RWPE2 (cell line): ENCODE measurements around the gene ELFN2.

Experiments
- ATAC-seq: fragments of 200-7000 bp; cut with Tn5 transposase; 3 replicates; pipeline ENCODE4 v1.9.1; 2021; ENCODE audit warnings: low read depth
- DNase-seq: peaks from one replicate; pipeline ENCODE4 v3.0.0-alpha.2; 2020; ENCODE audit warnings: low spot score
- H3K27ac ChIP-seq: fragments of 450-650 bp; 2 replicates; pipeline ENCODE4 v1.5.1; 2017; ENCODE audit warnings: mild to moderate bottlenecking; ENCODE audit not compliant: poor library complexity, severe bottlenecking
- H3K27me3 ChIP-seq: fragments of 250-450 bp; sonication (Bioruptor Pico); 2 replicates; pipeline ENCODE4 v1.5.1; 2021; ENCODE audit warnings: mild to moderate bottlenecking, moderate library complexity; ENCODE audit not compliant: insufficient read depth, poor library complexity, severe bottlenecking
- H3K36me3 ChIP-seq: fragments of 250-450 bp; sonication (Bioruptor Pico); 2 replicates; pipeline ENCODE4 v1.5.1; 2020; ENCODE audit warnings: low read depth, mild to moderate bottlenecking, moderate library complexity
- H3K4me1 ChIP-seq: fragments of 250-450 bp; sonication (Bioruptor Pico); 2 replicates; pipeline ENCODE4 v1.5.1; 2021; ENCODE audit warnings: mild to moderate bottlenecking, moderate library complexity; ENCODE audit not compliant: insufficient read depth, poor library complexity, severe bottlenecking
- H3K4me3 ChIP-seq: fragments of 250-450 bp; sonication (Bioruptor Pico); 2 replicates; pipeline ENCODE4 v1.5.1; 2021; ENCODE audit warnings: mild to moderate bottlenecking, moderate library complexity; ENCODE audit not compliant: severe bottlenecking
- H3K9me3 ChIP-seq: fragments of 250-450 bp; sonication (Bioruptor Pico); 2 replicates; pipeline ENCODE4 v1.5.1; 2021; ENCODE audit warnings: mild to moderate bottlenecking, moderate library complexity; ENCODE audit not compliant: severe bottlenecking
- CTCF ChIP-seq: fragments of 450-650 bp; IDR thresholded peaks from one replicate; pipeline ENCODE4 v1.5.1; 2017; ENCODE audit warnings: mild to moderate bottlenecking, moderate library complexity; ENCODE audit not compliant: poor library complexity, severe bottlenecking

ELFN2 gene

DNA sequence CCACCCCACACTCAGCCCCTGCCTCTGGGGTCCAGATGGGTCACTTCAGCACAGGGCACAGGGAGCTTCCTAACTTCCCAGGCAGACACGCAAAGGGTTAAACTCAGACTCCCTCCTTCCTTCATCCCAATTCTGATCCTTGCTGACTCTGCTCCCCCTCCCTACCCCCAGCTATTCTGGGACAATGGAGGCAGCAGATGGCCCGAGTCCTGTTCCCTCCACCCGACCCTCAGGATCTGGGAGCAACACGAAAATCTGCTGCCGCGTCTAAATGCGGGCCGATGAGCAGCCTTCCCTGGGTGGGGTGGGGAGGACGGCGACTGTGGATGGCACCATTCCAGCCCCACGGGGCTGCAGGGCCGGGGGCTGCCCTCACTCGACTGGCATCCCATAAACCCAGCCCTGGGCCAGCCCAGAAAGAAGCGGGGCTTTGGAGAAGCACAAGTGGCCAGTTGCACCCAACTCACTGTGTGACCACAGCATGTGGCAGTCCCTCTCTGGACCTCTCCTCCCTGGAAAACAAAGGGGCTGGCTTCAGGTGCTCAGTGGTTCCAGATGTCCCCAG, 40.2 kb upstream of the ELFN2 start:
- Histone ChIP-seq H3K27me3 (no peaks in the 10 kb centered on the region), H3K4me1 (no peaks in the 10 kb centered on the region), H3K36me3 (no peaks in the 10 kb centered on the region), H3K9me3 (no peaks in the 10 kb centered on the region), H3K27ac (no peak overlapping the region), H3K4me3 (no peak overlapping the region)
- DNase-seq (peak; percentile 45), ATAC-seq (no peak)
- TF ChIP-seq CTCF, result no peak

GRCh38 chr22:37464181-37464580, 36.9 kb upstream of the ELFN2 start:
- TF ChIP-seq CTCF, result no peak
- Histone ChIP-seq H3K9me3 (no peaks in the 10 kb centered on the region), H3K36me3 (no peaks in the 10 kb centered on the region), H3K4me1 (no peaks in the 10 kb centered on the region), H3K27ac (no peak overlapping the region), H3K27me3 (no peaks in the 10 kb centered on the region), H3K4me3 (no peak overlapping the region)
- no peak for DNase-seq
- no peak for ATAC-seq

GRCh38 chr22:37462983-37463382, 35.7 kb upstream of the ELFN2 start:
- H3K27me3 ChIP-seq, result no peaks in the 10 kb centered on the region
- H3K4me3 ChIP-seq, result no peak overlapping the region
- DNase-seq (no peak), ATAC-seq (0 out of 3 replicates have a peak, but pooled peaks have one; percentile 36)
- no peaks in the 10 kb centered on the region for H3K9me3 ChIP-seq
- no peaks in the 10 kb centered on the region for H3K36me3 ChIP-seq
- H3K27ac ChIP-seq, result no peak overlapping the region
- no peaks in the 10 kb centered on the region for H3K4me1 ChIP-seq
- TF ChIP-seq CTCF, result no peak

DNA sequence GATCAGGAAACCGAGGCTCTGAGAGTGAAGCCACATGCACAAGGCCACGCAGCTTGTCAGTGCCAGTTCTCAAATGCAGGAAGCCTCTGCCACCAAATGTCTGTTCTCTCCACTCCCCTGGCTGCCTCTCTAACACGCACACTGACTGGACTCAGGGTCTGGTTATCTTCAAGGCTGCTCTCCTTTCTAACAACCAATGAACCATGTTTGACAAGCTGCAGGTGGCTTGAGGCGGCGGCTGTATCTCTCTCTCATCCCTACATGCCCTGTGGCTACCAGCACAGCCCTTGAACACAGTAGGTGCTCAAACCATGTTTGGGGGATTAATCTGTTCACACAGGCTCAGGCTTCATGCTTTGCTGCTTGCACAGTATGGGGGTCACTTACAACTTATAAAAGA, 35.2 kb upstream of the ELFN2 start:
- Histone ChIP-seq H3K4me1 (no peaks in the 10 kb centered on the region), H3K36me3 (no peaks in the 10 kb centered on the region), H3K27ac (no peak overlapping the region), H3K4me3 (no peak overlapping the region), H3K27me3 (no peaks in the 10 kb centered on the region), H3K9me3 (no peaks in the 10 kb centered on the region)
- no peak for DNase-seq
- no peak for ATAC-seq
- TF ChIP-seq CTCF, result no peak

GRCh38 chr22:37461961-37462360, 34.7 kb upstream of the ELFN2 start:
- Histone ChIP-seq H3K36me3 (no peaks in the 10 kb centered on the region), H3K27ac (no peak overlapping the region), H3K4me1 (no peaks in the 10 kb centered on the region), H3K4me3 (no peak overlapping the region), H3K27me3 (no peaks in the 10 kb centered on the region), H3K9me3 (no peaks in the 10 kb centered on the region)
- no peak for DNase-seq
- no peak for TF ChIP-seq CTCF
- no peak for ATAC-seq
